Panc1 (cell line): ENCODE results near the gene HSPBP1. TPM values are rescaled to one million over a fixed set of nuclear protein-coding genes. Genes with fewer than 3 reads are reported as not detected.

Source experiments
- ATAC-seq: fragments of 200-7000 bp; cut with Tn5 transposase; 2 replicates; pipeline ENCODE4 v1.9.1; 2020; ENCODE audit warnings: mild to moderate bottlenecking, moderate library complexity
- BruUV-seq: library from RNA; stranded (reverse); fragments of 400-500 nt; replicated peaks from 2 replicates; lab custom pipeline; 2021; lab: Mats Ljungman, UMichigan
- CTCF ChIA-PET: fragments of 300-600 bp; sonication (Branson Sonifier 250); formaldehyde crosslinking; loops from one replicate; lab custom pipeline; 2022; ENCODE audit warnings: antibody characterized with exemption; lab: Charles Lee
- POLR2A ChIA-PET: fragments of 300-600 bp; sonication (Branson Sonifier 250); formaldehyde crosslinking; loops from one replicate; lab custom pipeline; 2022; ENCODE audit warnings: antibody characterized with exemption; lab: Charles Lee
- DNase-seq: peaks from one replicate; pipeline ENCODE4 v3.0.0-alpha.2; 2010; ENCODE audit warnings: low read depth, low spot score
- H3K27ac ChIP-seq: 2 replicates; pipeline ENCODE4 v1.5.1; 2011; ENCODE audit warnings: mild to moderate bottlenecking, low read length, inconsistent platforms
- H3K27me3 ChIP-seq: fragments of 200-500 bp; sonication (Bioruptor generic); 2 replicates; pipeline ENCODE4 v1.6.0; 2014; ENCODE audit warnings: low read length, inconsistent platforms; ENCODE audit not compliant: control insufficient read depth, insufficient read depth
- H3K36me3 ChIP-seq: fragments of 200-500 bp; sonication (Bioruptor generic); 2 replicates; pipeline ENCODE4 v1.5.1; 2014; ENCODE audit warnings: inconsistent platforms, mild to moderate bottlenecking, low read length, moderate library complexity; ENCODE audit not compliant: control insufficient read depth, insufficient read depth
- H3K4me1 ChIP-seq: 2 replicates; pipeline ENCODE4 v1.5.1; 2011; ENCODE audit warnings: inconsistent platforms, mild to moderate bottlenecking, low read length, moderate library complexity; ENCODE audit not compliant: control insufficient read depth, insufficient read depth
- H3K4me3 ChIP-seq, 2 experiments: 2 replicates each; pipeline ENCODE4 v1.5.1; 2011 to 2012; ENCODE audit warnings: low read depth in 2 of 2, low read length in 2 of 2, mild to moderate bottlenecking in 2 of 2, inconsistent platforms in 1 of 2, moderate library complexity in 1 of 2
- H3K9me3 ChIP-seq: fragments of 200-500 bp; sonication (Bioruptor generic); 2 replicates; pipeline ENCODE4 v1.5.1; 2014; ENCODE audit warnings: low read depth, mild to moderate bottlenecking, inconsistent platforms, low read length, moderate library complexity; ENCODE audit not compliant: control insufficient read depth, insufficient read depth
- CTCF ChIP-seq: fragments of 450-650 bp; IDR thresholded peaks from 2 replicates; pipeline ENCODE4 v1.5.1; 2017; ENCODE audit warnings: mild to moderate bottlenecking
- POLR2AphosphoS5 ChIP-seq: IDR thresholded peaks from 2 replicates; pipeline ENCODE4 v1.6.1; 2012; ENCODE audit warnings: mild to moderate bottlenecking, low read depth, low read length, moderate library complexity
- SIN3A ChIP-seq: IDR thresholded peaks from 2 replicates; pipeline ENCODE4 v1.6.1; 2012; ENCODE audit warnings: low read depth, mild to moderate bottlenecking, low read length, moderate library complexity, borderline replicate concordance; ENCODE audit not compliant: insufficient read depth
- TCF7L2 ChIP-seq: IDR thresholded peaks from 2 replicates; pipeline ENCODE4 v1.6.1; 2011; ENCODE audit warnings: mild to moderate bottlenecking, low read depth, low read length, inconsistent platforms
- in situ Hi-C: cut with HindIII; loops from 2 replicates; pipeline ENCODE4 v1.10.0; 2016; ENCODE audit warnings: low sequenced_read_pairs, low pct_unique_long_range_greater_than_20kb
- intact Hi-C: fragments of 100-400 bp; cut with micrococcal nuclease; formaldehyde crosslinking; loops from one replicate; pipeline ENCODE4 v1.10.0; 2022; ENCODE audit not compliant: unreplicated experiment
- total RNA-seq: library from RNA; stranded (reverse); gene quantifications from one replicate; pipeline ENCODE4 v1.2.1, GENCODE V29; 2021; ENCODE audit not compliant: unreplicated experiment
- TF ChIP-seq, protein P1 (sequence below), 2 experiments: IDR thresholded peaks; 2 replicates each; pipeline ENCODE4 v1.6.1; 2011 to 2012; ENCODE audit warnings: low read depth in 2 of 2, control low read depth in 1 of 2, low read length in 1 of 2, mild to moderate bottlenecking in 1 of 2, moderate library complexity in 1 of 2; ENCODE audit not compliant: insufficient read depth in 1 of 2

HSPBP1 gene
- total RNA-seq, 1 experiment from 2014 or later = 84.2 TPM

DNA sequence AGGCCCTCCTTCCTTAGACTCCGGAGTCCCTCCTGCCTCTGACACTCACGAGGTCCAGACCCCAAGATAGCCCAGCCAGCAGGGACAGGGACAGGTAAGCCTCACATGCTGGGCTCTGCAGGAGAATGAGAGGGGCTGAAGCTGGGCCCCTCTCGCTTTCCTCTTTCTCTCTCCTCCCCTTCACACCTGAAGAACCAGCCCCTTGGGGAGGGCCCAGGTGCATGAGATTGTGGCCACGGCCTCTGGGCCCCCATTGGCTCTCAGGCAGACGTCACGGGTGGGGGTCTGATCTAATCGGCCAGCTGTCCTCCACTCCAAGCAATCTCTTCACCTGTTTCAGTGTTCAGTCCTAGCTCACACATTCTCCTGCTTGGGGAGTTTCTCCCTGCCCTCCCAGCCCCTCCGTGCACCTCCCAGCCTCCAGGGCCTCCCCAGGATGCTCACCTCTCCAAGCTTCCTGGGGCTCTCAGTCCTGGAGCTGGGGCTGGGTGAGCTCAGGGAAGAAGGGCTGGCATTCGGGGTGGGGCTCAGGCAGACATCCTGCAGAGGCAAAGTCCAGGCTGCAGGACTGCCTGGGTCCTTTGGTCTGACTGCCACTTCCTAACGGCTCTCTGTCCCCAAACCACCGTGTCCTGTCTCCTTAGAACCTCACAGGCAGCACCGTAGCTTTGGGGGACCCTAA, 42.4 kb upstream of the HSPBP1 start:
- no TSS peak for BruUV-seq
- POLR2A ChIA-PET = no interaction called here
- intact Hi-C loops = no loop called here

DNA sequence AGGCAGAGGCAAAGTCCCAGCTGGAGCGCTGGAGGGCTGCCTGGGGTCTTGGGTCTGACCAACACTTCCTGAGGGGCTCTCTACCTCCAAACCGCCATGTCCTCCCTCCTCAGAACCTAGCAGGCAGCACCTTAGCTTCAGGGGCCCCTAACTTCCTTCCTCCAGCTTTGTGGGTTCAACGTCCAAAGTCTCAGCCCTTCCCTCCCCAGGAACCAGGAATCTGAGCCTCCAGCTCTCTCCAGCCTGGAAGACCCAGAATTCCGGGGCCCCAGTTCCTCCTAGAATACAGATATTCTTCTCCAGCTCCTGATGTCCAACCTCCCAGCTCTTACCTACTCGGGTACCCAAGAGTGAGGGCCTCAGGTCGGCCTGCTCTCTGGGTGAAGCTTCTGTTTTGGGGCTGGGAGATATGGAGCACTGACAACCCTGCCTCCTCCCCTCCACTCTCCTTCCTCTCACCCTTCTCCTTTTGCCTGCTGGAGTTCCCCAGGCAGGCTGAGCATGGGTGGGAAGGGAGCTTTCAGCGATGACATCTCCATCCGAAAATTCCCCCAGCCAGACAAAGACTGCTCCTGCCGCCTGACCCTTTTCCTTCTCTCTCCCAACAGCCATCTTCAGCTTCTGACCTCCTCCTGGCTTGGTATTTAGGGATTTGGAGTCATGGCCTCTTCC, 41.7 kb upstream of the HSPBP1 start:
- ChIA-PET CTCF (interaction anchor here (0.6 to 1.3 kb wide), 3 partner anchors 18 to 180 kb away, joined by 3 to 4 read pairs (median 3); partner anchors contain the start of gene KMT5C), POLR2A (interaction anchor here (1.5 kb wide), 1 partner anchor 18 kb away, joined by 4 read pairs; the partner anchor contains the start of gene KMT5C)
- ATAC-seq (no peak), DNase-seq (no peak)
- Histone ChIP-seq H3K27me3 (no peaks in the 10 kb centered on the region), H3K36me3 (no peaks in the 10 kb centered on the region), H3K9me3 (no peaks in the 10 kb centered on the region), H3K4me1 (no peaks in the 10 kb centered on the region), H3K27ac (no peak overlapping the region), H3K4me3 (no peak overlapping the region)
- intact Hi-C loops (no loop called here), in situ Hi-C loops (no loop called here)
- TF ChIP-seq POLR2AphosphoS5 = no peak
- TF ChIP-seq TCF7L2 = no peak
- TF ChIP-seq, protein P1, sequence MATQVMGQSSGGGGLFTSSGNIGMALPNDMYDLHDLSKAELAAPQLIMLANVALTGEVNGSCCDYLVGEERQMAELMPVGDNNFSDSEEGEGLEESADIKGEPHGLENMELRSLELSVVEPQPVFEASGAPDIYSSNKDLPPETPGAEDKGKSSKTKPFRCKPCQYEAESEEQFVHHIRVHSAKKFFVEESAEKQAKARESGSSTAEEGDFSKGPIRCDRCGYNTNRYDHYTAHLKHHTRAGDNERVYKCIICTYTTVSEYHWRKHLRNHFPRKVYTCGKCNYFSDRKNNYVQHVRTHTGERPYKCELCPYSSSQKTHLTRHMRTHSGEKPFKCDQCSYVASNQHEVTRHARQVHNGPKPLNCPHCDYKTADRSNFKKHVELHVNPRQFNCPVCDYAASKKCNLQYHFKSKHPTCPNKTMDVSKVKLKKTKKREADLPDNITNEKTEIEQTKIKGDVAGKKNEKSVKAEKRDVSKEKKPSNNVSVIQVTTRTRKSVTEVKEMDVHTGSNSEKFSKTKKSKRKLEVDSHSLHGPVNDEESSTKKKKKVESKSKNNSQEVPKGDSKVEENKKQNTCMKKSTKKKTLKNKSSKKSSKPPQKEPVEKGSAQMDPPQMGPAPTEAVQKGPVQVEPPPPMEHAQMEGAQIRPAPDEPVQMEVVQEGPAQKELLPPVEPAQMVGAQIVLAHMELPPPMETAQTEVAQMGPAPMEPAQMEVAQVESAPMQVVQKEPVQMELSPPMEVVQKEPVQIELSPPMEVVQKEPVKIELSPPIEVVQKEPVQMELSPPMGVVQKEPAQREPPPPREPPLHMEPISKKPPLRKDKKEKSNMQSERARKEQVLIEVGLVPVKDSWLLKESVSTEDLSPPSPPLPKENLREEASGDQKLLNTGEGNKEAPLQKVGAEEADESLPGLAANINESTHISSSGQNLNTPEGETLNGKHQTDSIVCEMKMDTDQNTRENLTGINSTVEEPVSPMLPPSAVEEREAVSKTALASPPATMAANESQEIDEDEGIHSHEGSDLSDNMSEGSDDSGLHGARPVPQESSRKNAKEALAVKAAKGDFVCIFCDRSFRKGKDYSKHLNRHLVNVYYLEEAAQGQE (IDR thresholded peaks at IDR 0.05; ENCODE audit: insufficient read depth in 1 of 2, low read depth in 2 of 2, low read length in 1 of 2) = no peak
- TF ChIP-seq SIN3A = no peak
- TF ChIP-seq CTCF = no peak
- no TSS peak for BruUV-seq

More for the DNA sequence above, 42.4 kb upstream of the HSPBP1 start:
- Histone ChIP-seq H3K27me3 (no peaks in the 10 kb centered on the region), H3K36me3 (no peaks in the 10 kb centered on the region), H3K27ac (no peak overlapping the region), H3K9me3 (no peaks in the 10 kb centered on the region), H3K4me1 (peaks cover under 1% of the 10 kb centered on the region; the same call in 1 of the 2 replicates), H3K4me3 (no peak overlapping the region)
- no peak for DNase-seq
- no peak for ATAC-seq
- TF ChIP-seq, protein P1 (IDR thresholded peaks at IDR 0.05; ENCODE audit: insufficient read depth in 1 of 2, low read depth in 2 of 2, low read length in 1 of 2) = no peak
- TF ChIP-seq TCF7L2 = no peak
- in situ Hi-C loops = no loop called here
- CTCF ChIA-PET = interaction anchor here (1.3 kb wide), 1 partner anchor 17 kb away, joined by 4 read pairs; the partner anchor contains the start of gene KMT5C
